ENCODE measurements around the gene C6orf132. TPM values are rescaled to one million over a fixed set of nuclear protein-coding genes. Genes with fewer than 3 reads are reported as not detected.
A peak's percentile ranks its signal among the peaks of the same experiment; 100 is the strongest.

The C6orf132 gene
- total and polyA plus RNA-seq, 2 of the 8 experiments (the other 6 are each of a cell fraction or from before 2014, with no cell fraction given) = 31.5 to 64.0 TPM

DNA sequence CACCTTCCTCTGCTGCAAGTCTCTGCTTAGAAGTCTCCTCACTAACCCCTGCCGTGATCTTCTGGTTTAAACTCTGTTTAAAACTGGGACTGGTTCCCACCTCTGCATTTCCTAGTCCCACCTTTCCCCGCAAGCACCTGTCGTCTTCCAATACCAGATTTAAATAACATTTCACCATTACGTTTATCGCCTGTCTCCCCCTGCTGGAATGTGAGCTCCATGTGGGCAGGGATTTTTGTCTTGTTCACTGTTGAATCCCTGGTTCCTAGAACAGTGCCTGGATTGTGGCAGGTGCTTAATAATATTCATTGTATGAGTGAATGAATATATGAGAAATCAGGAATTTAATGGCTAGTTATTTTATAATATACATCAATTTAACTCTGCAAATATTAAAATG, 33.4 kb upstream of the C6orf132 start:
- H4K91ac ChIP-seq (replicated peaks; ENCODE audit: insufficient read length, low read length) = no peak overlapping the region
- H3K56ac ChIP-seq (replicated peaks; ENCODE audit: insufficient read length, low read depth, low read length) = no peak overlapping the region
- H3K79me2 ChIP-seq (ENCODE audit: control insufficient read depth in 1 of 2, insufficient read depth in 2 of 2, low read length in 2 of 2) = no peaks in the 10 kb centered on the region
- POLR2A ChIA-PET (ENCODE audit: partially characterized antibody) = interaction anchor here (0.6 to 1.1 kb wide), 4 partner anchors 9 to 47 kb away, joined by 3 to 6 read pairs (median 3); partner anchors contain the start of gene C6orf132
- peaks cover 4% of the 10 kb centered on the region for H3K23me2 ChIP-seq (ENCODE audit: low read depth, low read length)
- TF ChIP-seq TEAD4 (IDR thresholded peaks at IDR 0.05; ENCODE audit: low read depth, low read length) = peak; percentile 87
- TF ChIP-seq RNF2 (IDR thresholded peaks at IDR 0.05; ENCODE audit: borderline replicate concordance, low read depth, low read length, missing control alignments, poor library complexity, severe bottlenecking) = no peak
- no peak for TF ChIP-seq YY1 (IDR thresholded peaks at IDR 0.05; ENCODE audit: low read depth, low read length)
- TF ChIP-seq, protein P1, sequence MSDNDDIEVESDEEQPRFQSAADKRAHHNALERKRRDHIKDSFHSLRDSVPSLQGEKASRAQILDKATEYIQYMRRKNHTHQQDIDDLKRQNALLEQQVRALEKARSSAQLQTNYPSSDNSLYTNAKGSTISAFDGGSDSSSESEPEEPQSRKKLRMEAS (IDR thresholded peaks at IDR 0.05) = 0 out of 2 replicates have a peak, but pooled peaks have one; percentile 26
- peak; percentile 70 for TF ChIP-seq RAD21 (IDR thresholded peaks at IDR 0.05 in 1 of 2, conservative IDR thresholded peaks at IDR 0.05 in 1 of 2; ENCODE audit: low read depth in 2 of 2, low read length in 2 of 2)
- TF ChIP-seq, protein P2, sequence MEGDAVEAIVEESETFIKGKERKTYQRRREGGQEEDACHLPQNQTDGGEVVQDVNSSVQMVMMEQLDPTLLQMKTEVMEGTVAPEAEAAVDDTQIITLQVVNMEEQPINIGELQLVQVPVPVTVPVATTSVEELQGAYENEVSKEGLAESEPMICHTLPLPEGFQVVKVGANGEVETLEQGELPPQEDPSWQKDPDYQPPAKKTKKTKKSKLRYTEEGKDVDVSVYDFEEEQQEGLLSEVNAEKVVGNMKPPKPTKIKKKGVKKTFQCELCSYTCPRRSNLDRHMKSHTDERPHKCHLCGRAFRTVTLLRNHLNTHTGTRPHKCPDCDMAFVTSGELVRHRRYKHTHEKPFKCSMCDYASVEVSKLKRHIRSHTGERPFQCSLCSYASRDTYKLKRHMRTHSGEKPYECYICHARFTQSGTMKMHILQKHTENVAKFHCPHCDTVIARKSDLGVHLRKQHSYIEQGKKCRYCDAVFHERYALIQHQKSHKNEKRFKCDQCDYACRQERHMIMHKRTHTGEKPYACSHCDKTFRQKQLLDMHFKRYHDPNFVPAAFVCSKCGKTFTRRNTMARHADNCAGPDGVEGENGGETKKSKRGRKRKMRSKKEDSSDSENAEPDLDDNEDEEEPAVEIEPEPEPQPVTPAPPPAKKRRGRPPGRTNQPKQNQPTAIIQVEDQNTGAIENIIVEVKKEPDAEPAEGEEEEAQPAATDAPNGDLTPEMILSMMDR (IDR thresholded peaks at IDR 0.05; ENCODE audit: control extremely low read depth in 1 of 3, insufficient read depth in 1 of 3, low read depth in 1 of 3, low read length in 3 of 3) = peak; percentile 34 to 69 (median 61)
- no peak overlapping the region for H3K4me2 ChIP-seq (ENCODE audit: insufficient read depth in 1 of 2, low read depth in 2 of 2, low read length in 2 of 2)
- H3K14ac ChIP-seq (ENCODE audit: insufficient read length) = no peak overlapping the region
- no peaks in the 10 kb centered on the region for H4K20me1 ChIP-seq (replicated peaks in 1 of 2; ENCODE audit: control insufficient read depth in 1 of 2, insufficient read depth in 2 of 2, low read length in 2 of 2)
- no peak overlapping the region for H3K18ac ChIP-seq (ENCODE audit: extremely low read depth, low read length)
- no peak overlapping the region for H2BK5ac ChIP-seq (ENCODE audit: low read depth, low read length)
- no peak overlapping the region for H3K23ac ChIP-seq (ENCODE audit: insufficient read length)
- no peak overlapping the region for H3K4me3 ChIP-seq (ENCODE audit: extremely low read depth in 1 of 4, insufficient read depth in 2 of 4, low read depth in 3 of 4, low read length in 4 of 4)
- H2AFZ ChIP-seq (ENCODE audit: low read length) = no peak overlapping the region
- H3K4ac ChIP-seq (replicated peaks; ENCODE audit: insufficient read length, low read depth, low read length) = no peak overlapping the region
- no peak overlapping the region for H2AK5ac ChIP-seq (ENCODE audit: low read depth, low read length)
- H2BK15ac ChIP-seq (ENCODE audit: low read length) = 0 out of 2 replicates have a peak overlapping the region, but pooled peaks have one; percentile 73
- WGBS, 2 experiments (ENCODE audit: extremely low coverage in 1 of 2, insufficient coverage in 1 of 2, insufficient read length in 1 of 2, insufficient replicate concordance in 2 of 2, low coverage in 1 of 2, low lambda C conversion rate in 2 of 2, missing lambda C conversion rate in 1 of 2) = 68% methylated on average over 5 of the region's 5 CpGs; no CpG with 5 or more reads in 1 of the 2 experiments
- H4K5ac ChIP-seq (ENCODE audit: insufficient read length, low read depth, low read length) = no peak overlapping the region
- no peak overlapping the region for H3K9ac ChIP-seq (replicated peaks in 1 of 4; ENCODE audit: extremely low read depth in 1 of 4, low read depth in 3 of 4, low read length in 3 of 4)
- H3K27me3 ChIP-seq (replicated peaks in 1 of 4; ENCODE audit: control insufficient read depth in 3 of 4, extremely low read depth in 1 of 4, insufficient read depth in 3 of 4, low read length in 3 of 4) = no peaks in the 10 kb centered on the region; a peak in 2 of 7 replicates
- H4K8ac ChIP-seq (ENCODE audit: extremely low read depth, insufficient read depth, low read length) = no peak overlapping the region
- FAIRE-seq = no peak
- 0 out of 2 replicates have a peak overlapping the region, but pooled peaks have one; percentile 3 for H2BK20ac ChIP-seq (ENCODE audit: low read length)
- H3K79me1 ChIP-seq (ENCODE audit: low read depth, low read length) = no peaks in the 10 kb centered on the region
- CTCF ChIA-PET (ENCODE audit: partially characterized antibody) = interaction anchor here (0.6 to 3.2 kb wide), 16 partner anchors 9 to 123 kb away, joined by 3 to 12 read pairs (median 4); partner anchors contain the start of gene C6orf132
- no peaks in the 10 kb centered on the region for H3K36me3 ChIP-seq (ENCODE audit: control insufficient read depth in 2 of 4, insufficient read depth in 4 of 4, low read length in 3 of 4)
- no peak overlapping the region for H2BK120ac ChIP-seq (replicated peaks; ENCODE audit: low read depth, low read length)
- no peak for DNase-seq (ENCODE audit: low read depth in 1 of 2, low spot score in 2 of 2)
- H3K27ac ChIP-seq (ENCODE audit: low read depth, low read length) = no peak overlapping the region
- no peak overlapping the region for H2BK12ac ChIP-seq (ENCODE audit: low read depth, low read length)
- H3K9me3 ChIP-seq (ENCODE audit: insufficient read depth in 2 of 2, low read depth in 1 of 2, low read length in 1 of 2) = no peaks in the 10 kb centered on the region
- peaks cover 3 to 15% (median 9%) of the 10 kb centered on the region in 4 experiments for H3K4me1 ChIP-seq (replicated peaks in 1 of 4; ENCODE audit: control insufficient read depth in 3 of 4, insufficient read depth in 4 of 4, low read length in 3 of 4)

All from H1 (cell line).